CD4-positive, CD25-positive, alpha-beta regulatory T cell (primary cell): ENCODE results near the gene PRKACA. TPM values are rescaled to one million over a fixed set of nuclear protein-coding genes. Genes with fewer than 3 reads are reported as not detected.
A peak's percentile ranks its signal among the peaks of the same experiment; 100 is the strongest.

Experiments
- ATAC-seq, 2 donors: fragments of 150-1000 bp; cut with Tn5 transposase; one replicate each; pipeline ENCODE4 v1.10.0; 2021; ENCODE audit warnings: low read depth in 2 of 2, moderate number of reproducible peaks in 2 of 2, moderate library complexity in 1 of 2
- DNase-seq, 3 donors: peaks; one replicate each; pipeline versions ENCODE4 v3.0.0 to v3.0.0-alpha.2; 2012 to 2022; ENCODE audit warnings: mixed read lengths in 1 of 3
- H3K27ac ChIP-seq: one replicate; pipeline ENCODE4 v1.7.0; 2013; ENCODE audit warnings: mild to moderate bottlenecking, low read length; ENCODE audit not compliant: insufficient read depth, poor library complexity, severe bottlenecking
- H3K27me3 ChIP-seq: one replicate; pipeline ENCODE4 v1.7.0; 2013; ENCODE audit warnings: low read length; ENCODE audit not compliant: control insufficient read depth, insufficient read depth
- H3K36me3 ChIP-seq: one replicate; pipeline ENCODE4 v1.7.0; 2013; ENCODE audit warnings: mild to moderate bottlenecking, low read length, moderate library complexity; ENCODE audit not compliant: control insufficient read depth, insufficient read depth
- H3K4me1 ChIP-seq: 2 replicates; pipeline ENCODE4 v1.7.0; 2013; ENCODE audit warnings: mild to moderate bottlenecking, low read length; ENCODE audit not compliant: insufficient read depth, control insufficient read depth, poor library complexity, severe bottlenecking
- H3K4me3 ChIP-seq: one replicate; pipeline ENCODE4 v1.7.0; 2013; ENCODE audit warnings: low read depth, mild to moderate bottlenecking, low read length, moderate library complexity
- H3K9me3 ChIP-seq, 2 experiments: 1 replicate in 1 of 2; 2 replicates in 1 of 2; pipeline ENCODE4 v1.7.0; 2013; ENCODE audit warnings: low read length in 2 of 2, mild to moderate bottlenecking in 1 of 2, moderate library complexity in 1 of 2; ENCODE audit not compliant: control insufficient read depth in 2 of 2
- H3K27ac Mint-ChIP-seq, 3 donors: one replicate each; pipeline ENCODE4 v1.8.0; 2020 to 2022; ENCODE audit warnings: mild to moderate bottlenecking in 3 of 3, mixed read lengths in 3 of 3, moderate library complexity in 2 of 3
- H3K27me3 Mint-ChIP-seq: one replicate; pipeline ENCODE4 v1.8.0; 2022; ENCODE audit warnings: mild to moderate bottlenecking, mixed read lengths
- H3K36me3 Mint-ChIP-seq: one replicate; pipeline ENCODE4 v1.8.0; 2020; ENCODE audit warnings: mixed read lengths
- H3K4me1 Mint-ChIP-seq, 4 donors: one replicate each; pipeline ENCODE4 v1.8.0; 2020 to 2022; ENCODE audit warnings: mixed read lengths in 4 of 4, mild to moderate bottlenecking in 1 of 4
- H3K4me3 Mint-ChIP-seq, 4 donors: one replicate each; pipeline ENCODE4 v1.8.0; 2020 to 2022; ENCODE audit warnings: mild to moderate bottlenecking in 4 of 4, mixed read lengths in 4 of 4, moderate library complexity in 3 of 4
- H3K9me3 Mint-ChIP-seq, 7 donors: one replicate each; pipeline ENCODE4 v1.8.0; 2020 to 2022; ENCODE audit warnings: mixed read lengths in 7 of 7, mild to moderate bottlenecking in 3 of 7, moderate library complexity in 2 of 7
- polyA plus RNA-seq, 4 donors: library from polyadenylated mRNA; unstranded; fragments of 300-500 nt; fragmentation: Illumina TruSeq; gene quantifications; one replicate each; pipeline ENCODE4 v1.2.3, GENCODE V29; 2021
- total RNA-seq: library from RNA; stranded (reverse); gene quantifications from one replicate; pipeline ENCODE4 v1.2.3, GENCODE V29; 2022

The PRKACA gene
- total and polyA plus RNA-seq, 5 donors from 2014 or later, result 0.47 to 40.2 (median 1.4) TPM

- Mint-ChIP-seq H3K27me3 (no peaks in the 10 kb centered on the region), H3K4me1 (peaks cover 0 to 65% (median 35%) of the 10 kb centered on the region in 4 donors), H3K4me3 (peak overlapping the region in 3 of 4 donors; percentile 38 to 90 (median 70)), H3K9me3 (peaks cover 0 to 2% (median 0%) of the 10 kb centered on the region in 7 donors), H3K27ac (peak overlapping the region in 1 of 3 donors; percentile 55), H3K36me3 (no peaks in the 10 kb centered on the region)
- H3K27ac ChIP-seq, result no peak overlapping the region
- H3K4me3 ChIP-seq, result no peak overlapping the region
- no peak for ATAC-seq
- H3K4me1 ChIP-seq, result peaks cover 51% of the 10 kb centered on the region
- peak in 2 of 3 donors; percentile 30 to 50 for DNase-seq
- H3K27me3 ChIP-seq, result no peaks in the 10 kb centered on the region
- H3K9me3 ChIP-seq, result no peaks in the 10 kb centered on the region
- no peaks in the 10 kb centered on the region for H3K36me3 ChIP-seq
These were observed 3.7 kb downstream of the PRKACA start for GRCh38 chr19:14113762-14114414.

GRCh38 chr19:14112809-14113385 lies 4.7 kb downstream of the PRKACA start:
- no peaks in the 10 kb centered on the region for H3K36me3 Mint-ChIP-seq
- no peak overlapping the region for H3K4me3 ChIP-seq
- peaks cover 0 to 63% (median 30%) of the 10 kb centered on the region in 4 donors for H3K4me1 Mint-ChIP-seq
- no peaks in the 10 kb centered on the region for H3K36me3 ChIP-seq
- H3K4me1 ChIP-seq, result peaks cover 45% of the 10 kb centered on the region
- no peaks in the 10 kb centered on the region for H3K27me3 ChIP-seq
- peak overlapping the region in 2 of 4 donors; percentile 15 to 44 for H3K4me3 Mint-ChIP-seq
- no peak for DNase-seq
- H3K27me3 Mint-ChIP-seq, result no peaks in the 10 kb centered on the region
- H3K27ac Mint-ChIP-seq, result peak overlapping the region in 2 of 3 donors; percentile 12 to 51
- H3K9me3 Mint-ChIP-seq, result peaks cover 0 to 1% (median 0%) of the 10 kb centered on the region in 7 donors
- no peak for ATAC-seq
- no peaks in the 10 kb centered on the region for H3K9me3 ChIP-seq
- H3K27ac ChIP-seq, result no peak overlapping the region

GRCh38 chr19:14112051-14112808 lies 5.3 kb downstream of the PRKACA start:
- Histone ChIP-seq H3K27me3 (no peaks in the 10 kb centered on the region), H3K9me3 (no peaks in the 10 kb centered on the region), H3K36me3 (no peaks in the 10 kb centered on the region), H3K27ac (no peak overlapping the region), H3K4me1 (peaks cover 44% of the 10 kb centered on the region), H3K4me3 (no peak overlapping the region)
- peak overlapping the region in 1 of 3 donors; percentile 12 for H3K27ac Mint-ChIP-seq
- no peaks in the 10 kb centered on the region for H3K9me3 Mint-ChIP-seq
- DNase-seq (no peak), ATAC-seq (no peak)
- H3K4me3 Mint-ChIP-seq, result peak overlapping the region in 2 of 4 donors; percentile 44 to 85
- H3K4me1 Mint-ChIP-seq, result peaks cover 0 to 62% (median 27%) of the 10 kb centered on the region in 4 donors
- H3K36me3 Mint-ChIP-seq, result no peaks in the 10 kb centered on the region
- no peaks in the 10 kb centered on the region for H3K27me3 Mint-ChIP-seq

- peak overlapping the region in 1 of 3 donors; percentile 23 for H3K27ac Mint-ChIP-seq
- H3K9me3 Mint-ChIP-seq, result no peaks in the 10 kb centered on the region
- no peaks in the 10 kb centered on the region for H3K36me3 ChIP-seq
These were observed 6.1 kb downstream of the PRKACA start for GRCh38 chr19:14111486-14111885.

DNA sequence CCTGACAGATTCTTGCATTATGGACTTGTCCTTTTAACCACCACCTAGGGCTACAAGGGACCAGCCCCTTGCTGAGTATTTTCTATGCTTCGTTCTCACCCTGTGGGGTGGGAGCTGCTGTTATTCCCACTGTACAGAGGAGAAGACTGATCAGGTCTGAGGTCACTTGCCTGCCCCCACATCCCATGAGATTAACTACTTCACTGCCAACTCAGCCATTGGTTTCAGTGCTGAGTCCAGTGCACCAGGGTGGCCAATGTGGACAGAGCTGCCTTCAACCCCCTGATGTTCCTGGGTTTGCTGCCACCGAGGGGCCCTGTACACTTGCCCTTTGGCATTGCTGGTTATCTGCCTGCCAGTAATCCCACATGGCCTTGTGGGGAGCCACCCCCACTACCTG lies 6.9 kb downstream of the PRKACA start:
- no peaks in the 10 kb centered on the region for H3K27me3 ChIP-seq
- Mint-ChIP-seq H3K27ac (peak overlapping the region in 1 of 3 donors; percentile 23), H3K9me3 (no peaks in the 10 kb centered on the region), H3K4me1 (peaks cover 0 to 50% (median 17%) of the 10 kb centered on the region in 4 donors), H3K36me3 (no peaks in the 10 kb centered on the region), H3K27me3 (no peaks in the 10 kb centered on the region), H3K4me3 (no peak overlapping the region)
- H3K4me1 ChIP-seq, result peaks cover 28% of the 10 kb centered on the region
- no peak for DNase-seq
- ATAC-seq, result no peak
- H3K27ac ChIP-seq, result no peak overlapping the region
- no peaks in the 10 kb centered on the region for H3K9me3 ChIP-seq
- H3K36me3 ChIP-seq, result peaks cover 4% of the 10 kb centered on the region
- H3K4me3 ChIP-seq, result no peak overlapping the region

More at GRCh38 chr19:14111486-14111885, 6.1 kb downstream of the PRKACA start:
- DNase-seq, result no peak
- H3K4me3 ChIP-seq, result no peak overlapping the region
- H3K27me3 ChIP-seq, result no peaks in the 10 kb centered on the region
- no peak for ATAC-seq
- Mint-ChIP-seq H3K4me3 (peak overlapping the region in 1 of 4 donors; percentile 32), H3K27me3 (no peaks in the 10 kb centered on the region), H3K36me3 (no peaks in the 10 kb centered on the region), H3K4me1 (peaks cover 0 to 58% (median 24%) of the 10 kb centered on the region in 4 donors)
- no peak overlapping the region for H3K27ac ChIP-seq
- H3K9me3 ChIP-seq, result no peaks in the 10 kb centered on the region
- peaks cover 37% of the 10 kb centered on the region for H3K4me1 ChIP-seq

GRCh38 chr19:14107581-14108461 lies 9.7 kb downstream of the PRKACA start:
- DNase-seq, result no peak
- Mint-ChIP-seq H3K27ac (peak overlapping the region in 1 of 3 donors; percentile 62), H3K36me3 (no peaks in the 10 kb centered on the region), H3K4me3 (no peak overlapping the region), H3K27me3 (no peaks in the 10 kb centered on the region), H3K4me1 (peaks cover 0 to 27% (median 9%) of the 10 kb centered on the region in 4 donors), H3K9me3 (no peaks in the 10 kb centered on the region)
- Histone ChIP-seq H3K4me3 (no peak overlapping the region), H3K36me3 (peaks cover 12% of the 10 kb centered on the region), H3K4me1 (peaks cover 12% of the 10 kb centered on the region), H3K9me3 (no peaks in the 10 kb centered on the region), H3K27ac (no peak overlapping the region), H3K27me3 (no peaks in the 10 kb centered on the region)
- ATAC-seq, result no peak

- no peak overlapping the region for H3K27ac Mint-ChIP-seq
- ATAC-seq (no peak), DNase-seq (no peak)
- Histone ChIP-seq H3K36me3 (peaks cover 19% of the 10 kb centered on the region), H3K27me3 (no peaks in the 10 kb centered on the region), H3K9me3 (no peaks in the 10 kb centered on the region), H3K27ac (no peak overlapping the region), H3K4me3 (no peak overlapping the region), H3K4me1 (peaks cover 3% of the 10 kb centered on the region)
- H3K9me3 Mint-ChIP-seq, result no peaks in the 10 kb centered on the region
- H3K4me1 Mint-ChIP-seq, result peaks cover 0 to 17% (median 7%) of the 10 kb centered on the region in 4 donors
- no peaks in the 10 kb centered on the region for H3K27me3 Mint-ChIP-seq
- H3K4me3 Mint-ChIP-seq, result no peak overlapping the region
- H3K36me3 Mint-ChIP-seq, result no peaks in the 10 kb centered on the region
These were observed 10.7 kb downstream of the PRKACA start for GRCh38 chr19:14106840-14107239.
